HL-60/S4 (cell line): ENCODE measurements around the gene SELENOM.

Source experiments
- in situ Hi-C: fragments of 300-500 bp; cut with MboI; formaldehyde crosslinking; loops from 2 replicates; pipeline ENCODE4 v1.14.3; 2022; ENCODE audit warnings: low sequenced_read_pairs

The SELENOM gene

DNA sequence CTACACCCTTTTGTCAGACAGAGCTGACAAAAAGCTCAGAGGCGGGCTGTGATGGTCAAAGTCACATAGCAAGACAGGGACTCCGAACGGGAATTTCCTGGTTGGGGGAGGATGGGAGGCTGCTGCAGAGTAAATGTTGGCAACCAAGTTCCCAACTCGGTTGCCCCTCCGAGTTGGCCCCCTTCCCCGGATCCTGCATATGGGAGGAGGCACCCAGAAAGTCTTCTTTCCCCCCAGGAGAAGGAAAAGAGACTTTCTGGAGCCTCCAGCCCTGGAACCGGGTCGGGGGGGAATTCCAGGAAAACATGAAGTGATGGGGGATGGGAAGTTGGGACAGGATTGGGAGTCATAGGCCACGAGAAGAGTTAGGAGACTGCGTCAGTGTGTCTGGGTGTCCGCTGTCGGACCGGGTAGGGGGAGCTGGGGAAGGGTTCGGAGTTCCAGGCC lies 614 bp downstream of the SELENOM start:
- in situ Hi-C loops: no loop called here

DNA sequence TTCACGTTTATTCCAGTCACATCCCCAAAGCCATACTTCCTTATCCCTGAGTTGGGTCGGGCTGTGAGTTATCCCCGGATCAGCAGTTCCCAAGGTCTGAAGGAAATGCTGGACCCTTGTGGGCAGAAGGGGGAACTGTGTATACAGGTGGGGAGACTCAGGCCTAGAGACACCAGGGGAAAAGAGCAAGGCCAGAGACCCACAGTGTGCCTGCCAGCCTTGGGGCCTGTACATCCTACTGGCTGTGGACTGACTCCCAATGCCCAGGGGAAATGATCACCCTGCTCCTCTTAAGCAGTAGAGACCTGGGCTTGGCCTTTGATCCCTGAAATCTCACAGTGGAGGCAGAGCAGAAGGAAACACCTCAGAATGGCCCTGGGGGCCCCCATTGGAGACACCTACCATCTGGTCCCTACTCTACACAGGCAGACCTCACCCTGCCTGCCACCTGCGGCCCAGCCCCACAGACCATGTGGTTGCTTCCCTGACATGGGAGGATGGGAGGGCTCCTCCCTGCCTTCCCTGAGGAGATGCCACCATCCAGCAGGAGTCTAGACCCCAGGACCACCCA lies 1.3 kb downstream of the SELENOM start:
- in situ Hi-C loops: no loop called here

DNA sequence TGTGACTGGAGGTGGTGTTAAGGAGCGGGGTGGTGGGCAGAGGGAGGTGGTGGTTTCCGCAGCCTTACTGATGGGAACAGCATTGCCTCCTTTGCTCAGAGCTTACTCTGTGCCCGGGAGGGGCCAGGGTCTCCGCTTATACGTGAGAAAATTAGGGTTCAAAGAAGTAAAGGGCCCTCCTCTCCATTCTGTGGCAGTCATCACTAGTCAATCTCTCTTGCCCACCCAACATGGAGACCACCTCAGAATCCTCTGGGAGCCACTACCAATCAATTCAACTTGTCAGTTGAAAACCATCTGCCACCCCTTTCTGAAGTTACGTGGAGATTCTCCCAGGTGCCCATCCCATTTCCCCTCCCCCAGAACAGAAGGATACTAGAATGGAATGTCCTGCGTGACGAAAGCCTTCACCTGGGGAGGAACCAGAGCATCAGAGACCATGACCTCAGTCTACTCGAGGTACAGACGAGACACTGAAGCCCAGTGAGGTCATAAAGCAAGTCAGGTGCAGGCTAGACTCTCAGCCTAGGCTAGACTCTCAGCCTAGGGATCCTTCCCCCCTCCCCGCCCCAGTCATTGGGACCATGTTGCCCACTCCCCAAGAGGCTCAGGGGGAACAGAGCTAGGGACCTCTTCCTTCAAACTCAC lies 2.0 kb downstream of the SELENOM start:
- in situ Hi-C loops: no loop called here

- in situ Hi-C loops: no loop called here
Observed at GRCh38 chr22:31104869-31105268, 2.5 kb downstream of the SELENOM start.

DNA sequence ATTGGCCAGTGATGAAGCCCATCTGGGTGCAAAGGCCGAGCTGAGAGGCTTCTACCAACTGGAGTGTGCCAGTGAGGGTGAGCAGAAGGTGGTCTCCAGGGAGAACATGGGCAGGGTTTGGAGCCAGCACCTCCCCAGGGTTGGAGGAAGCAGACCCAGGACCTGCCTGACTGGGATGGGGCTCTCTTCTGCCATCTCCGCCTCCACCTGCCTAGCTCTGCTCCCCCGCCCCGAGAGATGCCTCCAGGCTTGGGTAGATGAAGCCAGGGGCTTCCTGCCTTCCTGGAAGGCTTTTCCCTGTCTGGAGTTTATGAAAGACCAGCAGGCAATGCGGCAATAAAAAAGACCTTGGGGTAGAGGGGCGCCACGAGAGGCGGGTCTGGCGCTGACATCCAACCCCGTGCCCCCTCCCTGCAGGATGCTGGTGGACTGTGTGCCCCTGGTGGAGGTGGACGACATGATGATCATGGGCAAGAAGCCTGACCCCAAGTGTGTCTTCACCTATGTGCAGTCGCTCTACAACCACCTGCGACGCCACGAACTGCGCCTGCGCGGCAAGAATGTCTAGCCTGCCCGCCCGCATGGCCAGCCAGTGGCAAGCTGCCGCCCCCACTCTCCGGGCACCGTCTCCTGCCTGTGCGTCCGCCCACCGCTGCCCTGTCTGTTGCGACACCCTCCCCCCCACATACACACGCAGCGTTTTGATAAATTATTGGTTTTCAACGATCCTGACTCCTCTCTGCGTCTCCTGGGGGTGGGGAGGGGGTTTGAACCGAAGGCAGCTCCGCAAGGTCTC lies 3.3 kb downstream of the SELENOM start:
- in situ Hi-C loops: no loop called here

- in situ Hi-C loops: no loop called here
Observed at GRCh38 chr22:31103111-31103510, 4.3 kb downstream of the SELENOM start.

DNA sequence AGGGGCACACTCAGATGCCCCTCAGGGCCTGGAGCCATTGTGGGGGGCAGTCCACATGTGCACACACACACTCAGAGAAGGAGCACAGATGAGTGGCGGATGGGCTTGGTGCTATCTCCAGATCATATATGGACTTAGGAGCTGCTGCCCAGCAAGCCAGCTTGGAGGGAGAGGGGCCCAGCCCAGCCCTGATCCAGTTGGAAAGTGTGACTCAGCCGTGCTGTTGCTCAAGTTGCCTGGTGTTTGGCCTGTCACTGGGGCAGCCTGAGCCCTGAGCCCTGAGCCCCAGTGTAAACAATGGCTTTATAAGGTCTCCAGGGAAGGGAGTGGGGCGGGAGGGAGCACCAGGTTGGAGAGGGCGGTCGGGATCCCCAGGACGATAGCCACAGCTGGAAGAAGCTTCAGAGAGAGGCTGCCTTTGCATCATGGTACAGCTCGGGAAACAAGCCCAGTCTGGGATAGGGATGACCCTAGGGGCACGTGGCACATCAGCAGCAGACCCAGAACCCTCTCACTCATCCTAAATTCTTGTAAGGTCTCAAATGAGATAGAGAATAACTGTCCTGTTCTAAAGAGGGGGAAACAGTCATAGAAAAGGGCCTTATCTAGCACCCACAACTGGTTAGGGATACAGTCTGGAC lies 4.8 kb downstream of the SELENOM start:
- in situ Hi-C loops: no loop called here

DNA sequence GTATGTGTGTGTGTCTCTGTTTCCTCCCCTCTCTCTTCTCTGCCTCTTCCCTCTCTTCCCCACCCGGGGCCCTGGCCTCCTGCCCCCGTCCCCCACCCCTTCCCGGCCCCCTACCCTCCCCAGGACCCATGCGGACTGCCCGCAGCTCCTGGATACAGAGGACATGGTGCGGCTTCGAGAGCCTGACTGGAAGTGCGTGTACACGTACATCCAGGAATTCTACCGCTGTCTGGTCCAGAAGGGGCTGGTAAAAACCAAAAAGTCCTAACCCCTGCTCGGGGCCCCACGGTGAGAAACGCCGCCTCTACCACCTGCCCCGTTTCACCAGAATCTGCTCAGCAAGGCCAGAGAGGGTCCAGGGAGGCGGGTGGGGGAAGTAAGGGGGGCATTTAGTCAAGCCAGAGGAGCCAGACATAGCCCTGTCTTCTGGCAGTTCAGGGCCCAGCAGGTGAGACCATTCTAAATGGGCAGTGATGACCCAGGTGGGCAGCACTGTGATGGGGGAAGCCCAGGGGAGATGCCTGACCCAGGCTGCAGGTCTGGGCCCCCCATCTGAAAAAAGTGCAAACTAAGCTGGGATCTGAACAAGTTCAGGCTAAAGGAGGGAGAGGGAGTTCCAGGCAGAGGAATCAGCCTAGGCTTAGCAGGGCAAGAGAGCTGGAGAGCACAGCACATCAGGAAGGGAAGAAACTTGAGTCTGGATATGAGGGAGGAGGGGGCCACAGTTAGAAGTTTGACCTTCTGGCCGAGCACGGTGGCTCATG lies 6.4 kb downstream of the SELENOM start:
- in situ Hi-C loops: no loop called here

DNA sequence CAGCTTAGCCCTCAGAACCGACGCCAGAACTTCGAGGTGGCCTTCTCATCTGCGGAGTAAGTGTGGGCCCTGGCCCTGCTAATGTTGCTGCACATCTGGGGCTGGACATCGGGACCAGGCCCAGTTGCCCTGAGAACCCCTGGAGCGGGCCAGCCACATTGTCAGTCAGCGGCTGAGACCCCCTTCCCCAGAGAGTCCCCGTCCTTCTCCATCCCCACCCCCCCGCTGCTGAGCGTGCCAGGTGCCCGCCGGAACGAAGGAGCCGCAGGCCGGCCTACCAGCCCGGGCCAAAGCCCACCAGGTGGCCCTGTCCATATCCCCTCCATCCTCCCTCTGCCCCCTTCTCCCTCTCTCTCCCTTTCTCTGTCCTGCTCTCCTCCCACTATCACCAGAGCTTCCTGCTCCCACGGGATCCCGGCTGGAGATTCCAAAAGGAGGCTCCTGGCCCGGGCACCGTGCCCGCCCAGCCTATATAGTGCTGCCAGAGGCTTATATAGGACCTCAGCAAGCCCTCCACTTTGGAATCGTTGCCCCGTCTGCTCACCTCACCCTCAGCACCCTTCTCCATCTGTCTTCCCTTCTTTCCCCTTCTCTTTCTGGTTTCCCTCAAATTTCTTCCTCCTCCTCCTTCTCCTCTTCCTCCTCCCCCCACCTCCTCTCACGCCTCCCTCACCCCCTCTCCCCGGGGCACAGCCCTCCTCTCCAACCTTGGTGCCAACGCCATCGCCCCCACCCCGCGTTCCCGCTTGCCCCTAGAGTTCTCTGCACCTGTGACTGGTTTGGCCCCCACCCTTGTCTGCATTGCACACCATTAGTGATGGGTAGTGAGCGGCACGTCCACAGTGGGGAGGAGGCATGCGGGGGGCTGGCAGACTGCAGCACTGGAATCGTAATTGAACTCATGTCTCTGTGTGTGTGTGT lies 7.3 kb downstream of the SELENOM start:
- in situ Hi-C loops: loop anchor here (10.0 kb wide), 1 partner anchor 45 kb away; the partner anchor contains the start of gene PLA2G3

GRCh38 chr22:31099386-31099785 lies 8.0 kb downstream of the SELENOM start:
- in situ Hi-C loops: loop anchor here (10.0 kb wide), 1 partner anchor 45 kb away; the partner anchor contains the start of gene PLA2G3

DNA sequence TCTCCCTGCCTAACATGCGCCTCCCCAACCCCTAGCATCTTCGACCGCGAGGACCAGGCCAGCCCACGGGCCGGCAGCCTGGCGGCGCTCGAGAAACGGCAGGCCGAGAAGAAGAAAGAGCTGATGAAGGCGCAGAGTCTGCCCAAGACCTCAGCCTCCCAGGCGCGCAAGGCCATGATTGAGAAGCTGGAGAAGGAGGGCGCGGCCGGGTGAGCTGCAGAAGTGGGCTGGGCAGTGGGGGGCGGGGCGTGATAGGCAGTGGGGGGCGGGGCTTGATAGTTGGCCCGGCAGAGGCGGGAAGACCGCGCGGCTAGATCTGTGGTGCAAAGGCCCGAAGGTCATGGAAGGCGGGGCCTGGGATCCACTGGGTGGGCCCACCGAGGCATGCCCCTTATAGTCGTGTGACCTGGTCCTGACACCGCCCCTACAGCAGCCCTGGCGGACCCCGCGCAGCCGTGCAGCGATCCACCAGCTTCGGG lies 8.7 kb downstream of the SELENOM start:
- in situ Hi-C loops: loop anchor here (10.0 kb wide), 1 partner anchor 46 kb away; the partner anchor contains the start of gene PLA2G3

DNA sequence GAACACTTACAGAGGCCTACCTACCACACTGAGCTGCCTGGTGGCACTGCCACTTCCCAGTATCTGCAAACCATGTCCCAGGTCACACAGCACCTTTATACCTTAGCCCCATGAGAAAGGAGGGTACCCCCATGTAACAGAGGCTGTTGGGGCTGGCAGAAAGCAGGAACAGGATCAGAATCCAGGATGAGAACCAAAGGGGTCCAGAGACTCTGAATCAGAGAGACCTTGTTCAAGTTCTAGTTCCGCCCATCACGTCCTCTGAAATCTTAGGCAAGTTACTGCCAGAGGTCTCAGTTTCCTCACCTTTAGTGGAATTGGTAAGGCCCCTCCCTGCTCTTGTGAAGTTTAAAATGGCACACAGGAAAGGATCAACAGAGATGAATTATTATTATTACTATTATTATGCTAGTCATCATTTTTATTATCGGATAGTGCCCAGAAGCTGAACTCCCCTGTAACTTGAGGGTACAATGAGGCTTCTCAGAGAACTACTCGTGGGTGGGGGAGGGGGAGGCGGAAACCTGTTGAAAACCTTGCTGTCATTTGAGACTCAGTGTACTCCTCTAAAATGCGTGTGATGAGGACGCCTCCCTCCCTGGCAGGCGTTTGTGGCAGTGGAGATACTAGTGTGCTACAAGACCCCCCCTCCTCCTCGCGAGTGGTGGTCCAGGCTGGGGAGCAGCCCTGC lies 9.3 kb downstream of the SELENOM start:
- in situ Hi-C loops: loop anchor here (10.0 kb wide), 1 partner anchor 47 kb away; the partner anchor contains the start of gene PLA2G3

DNA sequence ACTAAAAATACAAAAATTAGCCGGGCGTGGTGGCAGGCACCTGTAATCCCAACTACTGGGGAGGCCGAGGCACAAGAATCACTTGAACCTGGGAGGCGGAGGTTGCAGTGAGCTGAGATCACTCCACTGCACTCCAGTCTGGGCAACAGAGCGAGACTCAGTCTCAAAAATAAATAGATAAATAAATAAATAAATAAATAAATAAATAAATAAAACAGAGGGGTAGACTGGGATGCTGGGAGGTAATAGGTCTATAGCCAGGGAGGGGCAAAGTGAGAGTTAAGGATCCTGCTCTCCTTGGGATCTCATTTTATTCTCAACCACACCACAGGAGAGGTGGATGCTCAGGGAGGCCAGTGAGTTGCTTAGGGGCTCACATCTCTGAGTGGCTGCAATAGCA lies 9.8 kb downstream of the SELENOM start:
- in situ Hi-C loops: loop anchor here (10.0 kb wide), 1 partner anchor 47 kb away; the partner anchor contains the start of gene PLA2G3

GRCh38 chr22:31096657-31097279 lies 10.6 kb downstream of the SELENOM start:
- in situ Hi-C loops: loop anchor here (10.0 kb wide), 1 partner anchor 48 kb away; the partner anchor contains the start of gene PLA2G3

- in situ Hi-C loops: loop anchor here (10.0 kb wide), 1 partner anchor 49 kb away; the partner anchor contains the start of gene PLA2G3
Observed at GRCh38 chr22:31095637-31096249, 11.6 kb downstream of the SELENOM start.

DNA sequence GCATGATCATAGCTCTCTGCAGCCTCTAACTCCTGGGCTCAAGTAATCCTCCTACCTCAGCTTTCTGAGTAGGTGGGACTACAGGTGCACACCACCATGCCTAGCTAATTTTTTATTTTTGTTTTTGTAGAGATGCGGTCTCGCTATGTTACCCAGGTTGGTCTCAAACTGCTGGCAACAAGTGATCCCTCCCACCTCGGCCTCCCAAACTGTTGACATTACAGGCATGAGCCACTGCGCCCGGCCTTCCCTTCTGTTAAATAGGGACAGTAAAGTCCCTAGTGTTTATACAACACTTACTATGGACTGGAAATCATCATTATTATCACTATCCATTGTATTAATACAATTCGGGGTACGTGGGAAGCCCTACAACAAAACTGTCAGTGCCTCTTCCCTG lies 12.6 kb downstream of the SELENOM start:
- in situ Hi-C loops: loop anchor here (10.0 kb wide), 1 partner anchor 50 kb away; the partner anchor contains the start of gene PLA2G3

- in situ Hi-C loops: loop anchor here (10.0 kb wide), 1 partner anchor 51 kb away; the partner anchor contains the start of gene PLA2G3
Observed at GRCh38 chr22:31094021-31094551, 13.3 kb downstream of the SELENOM start.
